HL-60 (cell line): ENCODE data around the gene PIWIL1.

Experiments used
- CTCF ChIP-seq: IDR thresholded peaks from one replicate; pipeline ENCODE4 v1.5.1; 2011; ENCODE audit warnings: low read length, control low read depth, inconsistent platforms; ENCODE audit not compliant: insufficient read depth
- POLR2AphosphoS5 ChIP-seq: IDR thresholded peaks from 2 replicates; pipeline ENCODE4 v1.6.1; 2012; ENCODE audit warnings: low read depth

GRCh38 chr12:130391186-130391585, 53.5 kb downstream of the PIWIL1 start:
- no peak for TF ChIP-seq CTCF
- no peak for TF ChIP-seq POLR2AphosphoS5
